KOPT-K1 (cell line): ENCODE data around the gene MS4A10.
A peak's percentile ranks its signal among the peaks of the same experiment; 100 is the strongest.

Source experiments
- H3K27ac ChIP-seq: fragments of 200-600 bp; sonication (generic); 2 replicates; pipeline ENCODE4 v1.5.1; 2016; ENCODE audit warnings: antibody characterized with exemption, mild to moderate bottlenecking, low read depth, low read length; ENCODE audit not compliant: poor library complexity, severe bottlenecking
- H3K36me3 ChIP-seq: fragments of 200-600 bp; sonication (generic); 2 replicates; pipeline ENCODE4 v1.5.1; 2017; ENCODE audit warnings: antibody characterized with exemption, mild to moderate bottlenecking, low read length, moderate library complexity; ENCODE audit not compliant: insufficient read depth
- H3K9me3 ChIP-seq: fragments of 200-600 bp; sonication (generic); 2 replicates; pipeline ENCODE4 v1.5.1; 2017; ENCODE audit warnings: antibody characterized with exemption, low read length, mild to moderate bottlenecking; ENCODE audit not compliant: insufficient read depth, poor library complexity, severe bottlenecking

Gene MS4A10

DNA sequence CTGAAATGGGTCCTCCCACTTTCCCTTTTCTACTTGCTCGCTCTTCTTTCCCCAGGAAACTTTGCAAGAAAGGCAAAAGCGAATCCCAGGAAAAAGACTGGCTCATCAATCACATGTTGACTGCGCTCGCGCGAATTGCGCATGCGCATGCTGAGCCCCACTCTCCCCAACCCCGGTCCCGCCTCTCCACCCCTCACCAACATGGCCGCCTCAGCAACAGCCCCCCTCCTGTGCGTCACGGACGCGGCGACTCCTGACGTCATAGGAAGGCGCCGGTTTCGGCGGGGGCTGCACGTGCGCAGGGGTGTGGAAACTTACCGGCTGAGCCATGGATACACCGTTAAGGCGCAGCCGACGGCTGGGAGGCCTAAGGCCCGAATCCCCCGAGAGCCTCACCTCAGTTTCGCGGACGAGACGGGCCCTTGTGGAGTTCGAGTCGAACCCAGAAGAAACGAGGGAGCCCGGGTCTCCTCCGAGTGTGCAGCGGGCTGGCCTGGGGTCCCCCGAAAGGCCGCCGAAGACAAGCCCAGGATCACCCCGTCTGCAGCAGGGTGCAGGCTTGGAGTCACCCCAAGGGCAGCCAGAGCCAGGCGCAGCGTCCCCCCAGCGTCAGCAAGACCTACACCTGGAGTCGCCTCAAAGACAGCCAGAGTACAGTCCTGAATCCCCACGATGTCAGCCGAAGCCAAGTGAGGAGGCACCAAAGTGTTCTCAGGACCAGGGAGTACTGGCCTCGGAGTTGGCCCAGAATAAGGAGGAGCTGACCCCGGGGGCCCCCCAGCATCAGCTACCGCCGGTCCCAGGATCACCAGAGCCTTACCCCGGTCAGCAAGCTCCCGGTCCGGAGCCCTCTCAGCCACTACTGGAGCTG lies 56.9 kb downstream of the MS4A10 start, which contains the start of gene CCDC86:
TSS of gene CCDC86 (plus strand) at position 317 of the 871 bp plus-strand sequence. CDS start at position 329, 12 bp downstream.
- H3K27ac ChIP-seq, result peak within 1 kb of the TSS; percentile 77
- no peaks in the 10 kb centered on the region for H3K9me3 ChIP-seq
- H3K36me3 ChIP-seq, result peaks cover 23% of the 10 kb centered on the region

DNA sequence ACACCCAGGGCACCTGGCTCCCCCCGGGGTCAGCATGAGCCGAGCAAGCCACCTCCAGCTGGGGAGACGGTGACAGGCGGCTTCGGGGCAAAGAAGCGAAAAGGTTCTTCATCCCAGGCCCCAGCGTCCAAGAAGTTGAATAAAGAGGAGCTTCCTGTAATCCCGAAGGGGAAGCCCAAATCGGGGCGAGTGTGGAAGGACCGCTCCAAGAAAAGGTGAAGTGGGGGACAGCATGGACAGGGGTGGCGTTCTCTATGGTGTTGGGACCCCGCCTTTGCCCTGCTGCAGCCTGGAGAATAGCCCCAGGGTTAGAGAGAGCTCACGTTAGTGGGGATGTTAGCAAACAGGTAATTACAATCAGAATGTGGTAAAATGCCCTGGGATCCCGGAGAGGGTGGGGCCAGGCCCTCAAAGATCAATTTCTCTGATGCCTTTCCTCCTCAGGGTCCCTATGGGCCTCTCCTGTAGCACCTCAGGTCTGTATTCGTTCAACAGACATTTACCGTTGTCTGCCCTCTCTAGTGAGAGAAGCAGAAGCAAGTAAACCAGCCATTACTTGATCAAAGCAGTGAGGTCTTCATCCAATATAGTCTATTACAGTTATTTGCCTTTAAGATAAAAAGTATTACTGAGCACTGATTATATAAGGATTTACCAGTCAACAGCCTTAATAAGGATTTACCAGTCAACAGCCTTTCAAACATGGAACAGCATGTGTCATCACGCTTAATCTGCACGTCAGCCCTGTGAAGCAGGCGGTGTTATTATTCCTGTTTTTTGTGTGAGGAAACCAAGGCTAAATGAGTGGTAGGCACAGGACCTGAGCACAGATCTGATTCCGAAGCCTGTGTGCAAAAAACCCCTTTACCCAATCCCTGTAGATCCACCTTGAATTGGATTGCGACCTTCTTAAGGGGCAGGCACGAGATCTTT lies 57.8 kb downstream of the MS4A10 start:
- Histone ChIP-seq H3K9me3 (no peaks in the 10 kb centered on the region), H3K27ac (peak overlapping the region; percentile 77)

DNA sequence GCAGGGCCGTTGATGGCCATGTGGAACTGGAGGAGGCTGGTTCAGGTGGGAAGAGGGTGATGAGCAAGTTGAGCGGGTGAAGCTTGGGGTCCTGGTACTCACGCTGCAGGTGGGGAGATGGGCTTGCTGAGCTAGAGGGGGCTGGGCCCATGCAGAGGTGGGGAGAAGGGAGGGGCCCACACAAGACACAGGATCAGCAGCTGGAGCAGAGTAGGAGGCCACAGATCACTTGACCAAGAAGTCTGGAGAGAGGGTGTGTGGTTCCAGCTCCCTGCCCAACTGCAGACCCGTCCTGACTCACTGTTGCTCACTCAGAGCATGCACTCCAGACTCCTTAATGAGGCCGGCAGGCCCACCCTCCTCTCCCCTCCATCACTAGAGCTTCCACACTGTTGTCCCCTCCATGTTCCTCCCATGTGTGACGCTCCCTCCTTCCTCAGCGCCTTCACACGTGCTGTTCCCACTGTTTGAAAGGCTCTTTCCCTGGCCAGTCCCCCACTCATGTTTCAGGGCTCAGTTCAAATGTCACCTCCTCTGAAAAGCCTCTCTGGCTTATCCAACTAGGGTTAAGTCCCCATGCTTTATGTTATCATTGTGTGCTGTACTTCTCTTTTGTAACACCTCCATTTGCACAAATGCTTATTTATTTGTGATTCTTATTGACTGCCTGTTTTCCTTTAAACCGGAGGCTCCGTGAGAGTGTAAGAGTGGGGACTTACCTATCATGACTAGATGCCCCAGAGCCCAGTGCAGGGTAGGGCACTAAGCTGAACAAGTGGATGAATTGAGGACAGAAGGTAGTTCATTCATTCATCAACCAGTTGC lies 59.1 kb downstream of the MS4A10 start:
- H3K36me3 ChIP-seq, result peaks cover 45% of the 10 kb centered on the region
- peak overlapping the region; percentile 77 for H3K27ac ChIP-seq
- no peaks in the 10 kb centered on the region for H3K9me3 ChIP-seq

More for the DNA sequence above, 57.8 kb downstream of the MS4A10 start:
- peaks cover 32% of the 10 kb centered on the region for H3K36me3 ChIP-seq

DNA sequence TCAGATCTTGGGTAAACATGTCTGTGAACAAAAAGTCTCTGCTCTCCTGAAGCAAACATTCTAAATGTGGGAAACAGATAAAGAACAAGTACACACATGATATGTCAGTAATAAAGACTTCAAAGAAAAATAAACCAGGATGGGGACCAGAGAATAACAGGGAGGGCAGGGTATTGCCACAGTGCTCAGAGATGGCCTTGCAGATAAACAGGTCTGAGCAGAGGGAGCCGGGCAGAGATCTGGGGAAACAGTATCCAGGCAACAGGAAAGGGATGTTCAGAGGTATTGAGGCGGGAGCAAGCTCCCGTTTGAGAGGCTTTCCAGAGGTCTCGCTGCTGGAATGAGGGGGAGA lies 59.7 kb downstream of the MS4A10 start:
- Histone ChIP-seq H3K9me3 (no peaks in the 10 kb centered on the region), H3K27ac (no peak overlapping the region)

DNA sequence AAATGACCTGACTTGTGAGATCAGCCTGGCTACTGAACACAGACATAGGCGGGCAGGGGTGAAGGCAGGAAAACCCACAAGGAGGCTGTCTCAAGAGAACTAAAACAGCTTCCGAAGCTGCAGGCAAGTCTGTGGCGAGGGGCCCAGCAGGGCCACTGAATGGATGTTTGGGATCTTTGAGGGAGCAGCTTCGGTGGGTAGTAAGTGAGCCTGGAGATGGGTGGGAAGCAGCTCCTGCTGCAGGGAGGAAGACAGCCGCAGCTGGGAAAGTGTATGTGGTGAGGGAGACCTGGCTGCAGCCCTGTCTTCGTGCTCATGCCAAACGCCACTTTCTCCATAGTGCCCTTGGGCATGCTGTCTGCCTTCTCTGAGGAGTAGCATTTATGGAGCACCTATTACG lies 60.2 kb downstream of the MS4A10 start:
- Histone ChIP-seq H3K9me3 (no peaks in the 10 kb centered on the region), H3K36me3 (peaks cover 56% of the 10 kb centered on the region), H3K27ac (no peak overlapping the region)

More for the DNA sequence above, 59.7 kb downstream of the MS4A10 start:
- peaks cover 51% of the 10 kb centered on the region for H3K36me3 ChIP-seq

DNA sequence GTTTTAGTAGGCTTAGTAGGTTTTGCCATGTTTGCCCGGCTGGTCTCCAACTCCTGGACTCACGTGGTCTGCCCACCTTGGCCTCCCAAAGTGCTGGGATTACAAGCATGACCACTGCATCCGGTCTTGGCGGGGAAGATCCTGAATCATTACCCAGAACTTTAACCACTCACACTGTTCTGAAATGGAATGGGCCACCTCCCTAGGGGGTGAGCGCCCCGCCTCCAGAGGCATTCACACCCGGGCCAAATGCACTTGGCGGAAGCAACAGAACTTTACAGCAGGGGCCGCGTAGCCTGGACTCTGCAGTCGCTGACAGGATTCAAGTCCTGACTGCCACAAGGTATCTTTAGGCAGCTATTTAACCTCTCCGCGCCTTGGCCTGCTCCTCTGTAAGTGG lies 62.1 kb downstream of the MS4A10 start:
- H3K9me3 ChIP-seq, result no peaks in the 10 kb centered on the region
- peaks cover 75% of the 10 kb centered on the region for H3K36me3 ChIP-seq

DNA sequence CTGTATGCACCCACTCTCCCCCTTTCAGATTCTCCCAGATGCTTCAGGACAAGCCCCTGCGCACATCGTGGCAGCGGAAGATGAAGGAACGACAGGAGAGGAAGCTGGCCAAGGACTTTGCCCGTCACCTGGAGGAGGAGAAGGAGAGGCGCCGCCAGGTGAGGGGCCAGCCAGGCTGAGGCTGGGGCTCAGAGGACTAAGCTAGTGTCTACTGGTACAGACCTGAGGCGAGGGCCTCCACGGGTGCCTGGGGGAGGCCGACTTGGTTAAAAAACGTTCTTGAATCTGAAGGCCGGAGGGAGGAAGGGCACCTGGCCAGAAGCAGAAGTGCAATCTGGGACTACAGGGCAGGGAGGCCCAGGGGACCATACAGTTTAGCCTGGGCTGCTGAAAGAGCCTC lies 62.8 kb downstream of the MS4A10 start:
- Histone ChIP-seq H3K9me3 (no peaks in the 10 kb centered on the region), H3K36me3 (peaks cover 77% of the 10 kb centered on the region), H3K27ac (no peak overlapping the region)

More for the DNA sequence above, 62.1 kb downstream of the MS4A10 start:
- H3K27ac ChIP-seq, result no peak overlapping the region

DNA sequence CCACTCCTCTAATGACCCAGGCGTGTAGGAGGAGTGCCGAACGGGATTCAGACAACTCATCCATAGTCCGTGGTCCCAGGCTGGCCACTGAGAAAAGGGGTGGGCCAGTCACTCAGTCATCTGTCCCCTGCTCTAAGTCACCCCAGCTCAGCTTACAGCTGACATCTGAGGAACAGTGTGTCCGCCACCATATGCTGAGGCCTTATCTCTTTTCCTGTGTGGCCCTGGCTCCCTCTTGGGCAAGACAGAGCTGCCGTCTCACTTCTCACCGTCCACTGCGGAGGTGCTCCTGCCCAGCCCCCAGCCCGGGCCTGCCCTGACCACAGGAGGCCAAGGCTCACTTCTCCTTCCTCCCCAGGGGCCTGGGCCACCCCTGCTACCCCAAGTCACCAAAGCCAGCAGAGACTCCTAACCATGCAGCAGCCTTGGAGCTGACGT lies 63.6 kb downstream of the MS4A10 start:
- H3K27ac ChIP-seq, result no peak overlapping the region
- H3K36me3 ChIP-seq, result peaks cover 82% of the 10 kb centered on the region
- no peaks in the 10 kb centered on the region for H3K9me3 ChIP-seq

DNA sequence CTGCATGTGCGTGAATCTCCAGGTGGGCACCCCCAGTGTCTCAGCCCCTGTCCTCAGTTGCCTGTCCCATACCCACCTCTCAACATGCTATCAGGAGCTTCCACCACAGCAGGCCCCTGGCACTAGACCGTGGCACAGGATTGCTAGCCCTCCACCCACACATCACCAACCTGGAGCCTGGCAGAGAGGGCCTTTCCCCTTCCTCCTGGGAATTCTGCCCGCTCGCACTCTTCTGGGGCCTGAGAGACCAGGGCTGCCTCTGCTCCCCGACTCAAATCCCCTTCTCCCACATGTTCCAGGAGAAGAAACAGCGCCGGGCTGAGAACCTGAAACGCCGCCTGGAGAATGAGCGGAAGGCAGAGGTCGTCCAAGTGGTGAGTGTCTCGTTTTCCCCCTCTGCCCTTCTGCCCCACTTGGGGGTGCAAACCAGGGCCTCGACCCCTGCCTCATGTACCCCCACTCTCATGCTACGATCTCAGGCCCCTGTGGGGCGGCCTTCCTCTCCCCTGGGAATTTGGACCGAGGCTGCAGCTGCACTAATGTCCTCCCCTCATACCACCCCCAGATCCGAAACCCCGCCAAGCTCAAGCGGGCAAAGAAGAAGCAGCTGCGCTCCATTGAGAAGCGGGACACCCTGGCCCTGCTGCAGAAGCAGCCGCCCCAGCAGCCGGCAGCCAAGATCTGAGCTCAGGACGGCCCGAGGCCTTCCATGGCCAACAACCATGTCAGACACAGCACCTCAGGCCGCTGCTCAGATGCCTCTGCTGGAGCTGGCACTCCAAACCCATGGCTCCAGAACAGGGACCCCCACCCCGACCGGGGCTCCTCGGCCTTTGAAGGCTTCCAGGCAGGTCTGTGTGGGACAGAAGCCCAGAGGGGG lies 64.7 kb downstream of the MS4A10 start:
- no peak overlapping the region for H3K27ac ChIP-seq
- H3K9me3 ChIP-seq, result no peaks in the 10 kb centered on the region
- H3K36me3 ChIP-seq, result peaks cover 71% of the 10 kb centered on the region
